ENCODE results near the gene C2CD2. TPM values are rescaled to one million over a fixed set of nuclear protein-coding genes. Genes with fewer than 3 reads are reported as not detected.

The C2CD2 gene
- total RNA-seq, 6 experiments from 2014 or later: 14.4 to 19.9 (median 17.2) TPM

GRCh38 chr21:41899426-41900202, 54.2 kb downstream of the C2CD2 start:
- Mint-ChIP-seq H3K4me3 (no peak overlapping the region), H3K27ac (no peak overlapping the region), H3K36me3 (ENCODE audit: low read depth) (peaks cover 32% of the 10 kb centered on the region), H3K4me1 (ENCODE audit: low read depth) (peaks cover 14% of the 10 kb centered on the region), H3K27me3 (ENCODE audit: insufficient read depth) (peaks cover 2% of the 10 kb centered on the region; the same call in 1 of the 2 replicates), H3K9me3 (no peaks in the 10 kb centered on the region)
- no peak for TF ChIP-seq CTCF (IDR thresholded peaks at IDR 0.05)
- DNase-seq: no peak

GRCh38 chr21:41898998-41899397, 54.8 kb downstream of the C2CD2 start:
- Mint-ChIP-seq H3K4me3 (no peak overlapping the region), H3K9me3 (no peaks in the 10 kb centered on the region), H3K27me3 (ENCODE audit: insufficient read depth) (peaks cover 2% of the 10 kb centered on the region; the same call in 1 of the 2 replicates), H3K27ac (no peak overlapping the region), H3K4me1 (ENCODE audit: low read depth) (peaks cover 15% of the 10 kb centered on the region), H3K36me3 (ENCODE audit: low read depth) (peaks cover 29% of the 10 kb centered on the region)
- DNase-seq: no peak
- TF ChIP-seq CTCF (IDR thresholded peaks at IDR 0.05): no peak

DNA sequence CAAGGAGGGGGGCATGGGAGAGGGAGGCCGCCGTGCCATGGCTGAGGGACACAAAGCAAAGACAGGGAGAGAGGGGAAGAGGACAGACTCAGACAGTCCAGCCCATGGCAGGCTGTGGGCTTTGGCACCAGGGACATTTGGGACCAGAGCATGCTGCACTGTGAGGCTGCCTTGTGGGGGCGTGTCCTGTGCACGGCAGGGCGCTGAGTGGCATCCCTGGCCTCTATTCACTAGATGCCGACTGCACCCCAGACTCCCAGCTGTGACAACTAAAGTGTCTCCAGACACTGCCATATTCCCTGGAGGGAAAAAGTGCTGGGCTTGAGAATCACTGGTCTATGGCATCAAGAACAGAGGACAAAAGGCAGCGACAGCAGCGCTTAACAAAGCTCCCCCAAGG, 56.1 kb downstream of the C2CD2 start:
- H3K27me3 Mint-ChIP-seq (ENCODE audit: insufficient read depth): peaks cover 2% of the 10 kb centered on the region; the same call in 1 of the 2 replicates
- peaks cover 15% of the 10 kb centered on the region for H3K4me1 Mint-ChIP-seq (ENCODE audit: low read depth)
- no peak overlapping the region for H3K4me3 Mint-ChIP-seq
- no peak for TF ChIP-seq CTCF (IDR thresholded peaks at IDR 0.05)
- DNase-seq: no peak
- no peak overlapping the region for H3K27ac Mint-ChIP-seq
- peaks cover 29% of the 10 kb centered on the region for H3K36me3 Mint-ChIP-seq (ENCODE audit: low read depth)
- H3K9me3 Mint-ChIP-seq: no peaks in the 10 kb centered on the region

DNA sequence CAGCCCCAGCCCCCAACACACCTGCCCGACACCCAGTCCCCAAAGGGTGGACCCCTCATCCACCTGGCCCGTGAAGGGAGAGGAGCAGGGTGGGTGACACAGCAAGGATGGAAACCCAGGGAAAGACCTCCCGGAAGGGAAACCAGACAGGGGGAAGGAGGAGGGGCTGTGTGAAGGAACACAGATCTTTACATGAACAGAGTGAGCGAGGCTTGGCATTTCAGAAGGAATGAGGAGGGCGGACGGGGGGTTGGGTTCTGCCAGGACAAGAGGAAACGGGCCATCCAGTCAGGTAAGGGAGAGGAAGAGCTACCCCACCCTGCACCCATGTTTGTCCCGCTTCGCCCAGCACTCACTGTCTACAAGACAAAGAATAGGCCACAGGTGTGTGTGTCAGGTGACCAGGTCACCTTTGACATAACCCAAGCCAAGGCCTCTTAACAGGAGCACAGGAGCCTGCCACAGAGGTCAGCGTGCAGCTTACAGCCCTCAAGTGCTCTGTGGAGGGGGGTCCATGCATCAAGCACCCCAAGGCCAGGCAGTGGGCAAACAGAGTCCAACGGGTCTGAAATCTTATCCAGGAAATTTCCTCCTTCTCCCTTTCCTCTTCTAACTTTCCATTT, 56.7 kb downstream of the C2CD2 start:
- no peaks in the 10 kb centered on the region for H3K9me3 Mint-ChIP-seq
- no peak for TF ChIP-seq CTCF (IDR thresholded peaks at IDR 0.05)
- H3K27ac Mint-ChIP-seq: no peak overlapping the region
- no peak overlapping the region for H3K4me3 Mint-ChIP-seq
- peaks cover 15% of the 10 kb centered on the region for H3K4me1 Mint-ChIP-seq (ENCODE audit: low read depth)
- H3K27me3 Mint-ChIP-seq (ENCODE audit: insufficient read depth): peaks cover 2% of the 10 kb centered on the region; the same call in 1 of the 2 replicates
- peaks cover 26% of the 10 kb centered on the region for H3K36me3 Mint-ChIP-seq (ENCODE audit: low read depth)
- DNase-seq: no peak

- no peak overlapping the region for H3K4me3 Mint-ChIP-seq
- H3K4me1 Mint-ChIP-seq (ENCODE audit: low read depth): peaks cover 15% of the 10 kb centered on the region
- no peak overlapping the region for H3K27ac Mint-ChIP-seq
- no peaks in the 10 kb centered on the region for H3K9me3 Mint-ChIP-seq
- peaks cover 16% of the 10 kb centered on the region; the same call in 1 of the 2 replicates for H3K36me3 Mint-ChIP-seq (ENCODE audit: low read depth)
- TF ChIP-seq CTCF (IDR thresholded peaks at IDR 0.05): no peak
- DNase-seq: no peak
- peaks cover 2% of the 10 kb centered on the region; the same call in 1 of the 2 replicates for H3K27me3 Mint-ChIP-seq (ENCODE audit: insufficient read depth)
These were observed 58.0 kb downstream of the C2CD2 start for GRCh38 chr21:41895643-41896493.

All from HFFc6 (cell line).